GM21360 (cell line): Measurements from ENCODE around the gene NUP214.
"Not testable (repeated sequence)": the region's sequence is repeated elsewhere in the genome, so short reads cannot be mapped to it uniquely, and the experiment has no call there.

Experiments
- ATAC-seq: cut with Tn5 transposase; IDR thresholded peaks from one replicate; pipeline ENCODE4 v1.9.1; 2021; ENCODE audit warnings: mild to moderate bottlenecking, moderate library complexity; ENCODE audit not compliant: unreplicated experiment

NUP214 gene

DNA sequence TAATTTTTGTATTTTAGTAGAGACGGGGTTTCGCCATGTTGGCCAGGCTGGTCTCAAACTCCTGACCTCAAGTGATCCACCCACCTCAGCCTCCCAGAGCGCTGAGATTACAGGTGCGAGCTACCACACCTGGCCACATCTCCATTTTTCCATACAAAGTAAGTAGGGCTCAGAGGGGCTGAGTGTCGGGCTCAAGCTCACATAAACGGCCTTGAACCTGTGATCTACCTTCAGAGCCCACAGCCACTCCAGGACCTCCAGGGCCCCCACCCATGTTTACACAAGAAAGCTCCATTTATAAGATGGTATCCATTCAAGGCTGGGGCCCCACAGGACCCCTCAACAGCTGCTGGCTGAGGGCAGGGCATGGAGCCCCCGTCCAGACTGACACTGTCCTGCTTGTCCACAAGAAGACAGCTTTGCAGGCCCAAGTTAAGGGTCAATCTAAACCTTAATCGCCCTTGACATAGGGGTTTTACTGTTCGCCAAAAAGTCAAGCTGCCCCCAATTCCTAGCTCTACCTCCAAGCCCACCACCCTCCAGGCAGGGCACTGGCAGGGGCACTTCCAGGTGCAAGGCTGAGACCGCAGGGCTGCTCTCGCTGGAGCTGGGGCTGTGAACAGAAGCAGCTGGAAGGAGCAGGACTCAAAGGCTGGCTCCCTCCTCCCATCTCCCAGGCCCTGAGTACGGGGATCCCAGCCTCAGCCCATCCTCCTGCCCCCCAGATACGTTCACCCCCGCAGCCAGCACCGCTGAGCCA lies 132.1 kb downstream of the NUP214 start:
- no peak for ATAC-seq

DNA sequence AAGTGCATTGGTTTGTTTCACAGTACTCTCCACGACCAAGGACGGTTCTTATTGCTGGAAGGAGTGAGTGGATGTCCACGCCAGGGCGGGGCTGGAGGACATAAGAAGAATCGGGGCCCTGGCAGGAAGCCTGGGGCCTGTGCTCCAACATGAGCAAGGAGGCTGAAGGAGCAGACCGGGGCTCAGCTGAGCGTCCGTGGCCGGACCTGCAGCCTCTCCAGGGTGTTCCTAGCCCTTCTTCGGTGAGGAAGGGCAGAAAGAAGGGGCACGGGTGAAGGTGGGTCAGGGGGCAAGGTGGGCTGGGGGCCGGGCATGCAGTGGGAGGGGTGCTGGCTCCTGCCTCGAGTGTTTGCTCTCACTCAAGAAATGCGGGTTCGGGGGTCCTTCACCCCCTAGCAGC lies 132.8 kb downstream of the NUP214 start:
- no peak for ATAC-seq

DNA sequence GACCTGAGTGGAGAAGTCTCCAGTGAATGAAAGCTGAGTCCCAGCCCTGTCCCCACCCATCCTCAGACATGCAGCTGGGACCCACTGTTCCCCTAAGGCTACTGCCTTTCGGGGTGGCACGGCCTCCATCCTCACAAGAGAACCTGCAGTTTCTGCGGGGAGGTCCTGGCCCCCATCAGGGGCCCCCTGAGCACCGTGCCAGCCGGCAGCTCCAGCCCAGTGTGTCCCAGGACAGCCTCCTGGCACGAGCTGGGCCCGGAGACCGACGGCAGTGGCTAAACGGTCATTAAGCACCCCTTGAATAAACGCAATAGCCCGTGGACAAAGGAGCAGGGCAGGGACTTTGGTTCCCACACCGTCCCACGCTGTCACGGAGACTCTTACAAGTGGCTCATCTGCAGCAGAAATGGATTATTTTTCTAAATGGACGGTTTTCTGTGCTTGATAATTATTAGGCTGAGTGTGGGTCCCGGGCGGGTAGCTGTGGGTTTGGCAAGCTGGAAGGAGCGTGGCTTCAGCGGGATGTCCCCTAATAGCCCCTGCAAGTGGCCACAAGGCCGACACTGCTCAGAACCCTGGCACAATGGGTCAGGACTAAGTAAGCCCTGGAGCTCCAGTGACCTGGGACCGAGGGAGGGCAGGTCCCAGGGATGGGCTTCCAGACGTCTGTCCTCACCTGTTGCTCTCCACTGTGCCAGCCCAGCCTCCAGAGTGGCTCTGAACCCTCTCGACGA lies 133.5 kb downstream of the NUP214 start:
- ATAC-seq, result no peak

DNA sequence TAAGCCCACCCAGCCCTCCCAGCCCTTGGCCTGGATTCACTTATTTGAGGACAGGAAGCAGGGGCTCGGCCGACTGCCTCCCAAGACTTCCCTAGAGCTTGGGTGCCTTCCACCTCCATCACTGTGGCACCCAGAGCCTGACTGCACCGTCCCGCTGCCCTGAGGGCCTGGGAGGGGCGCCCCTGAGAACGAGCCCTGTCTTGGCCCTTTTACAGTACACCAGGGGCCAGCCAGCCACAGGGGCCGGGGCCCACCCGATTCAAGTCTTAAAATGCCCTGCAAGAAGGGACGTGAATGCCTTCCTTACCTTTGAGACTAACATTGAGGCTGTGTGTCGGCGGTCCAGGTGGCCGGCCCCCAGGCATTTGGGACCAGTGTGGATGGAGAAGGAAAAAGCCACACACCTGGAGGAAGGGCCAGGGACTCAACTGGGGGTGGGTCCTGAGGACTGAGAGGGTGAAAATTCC lies 134.1 kb downstream of the NUP214 start:
- ATAC-seq, result no peak

DNA sequence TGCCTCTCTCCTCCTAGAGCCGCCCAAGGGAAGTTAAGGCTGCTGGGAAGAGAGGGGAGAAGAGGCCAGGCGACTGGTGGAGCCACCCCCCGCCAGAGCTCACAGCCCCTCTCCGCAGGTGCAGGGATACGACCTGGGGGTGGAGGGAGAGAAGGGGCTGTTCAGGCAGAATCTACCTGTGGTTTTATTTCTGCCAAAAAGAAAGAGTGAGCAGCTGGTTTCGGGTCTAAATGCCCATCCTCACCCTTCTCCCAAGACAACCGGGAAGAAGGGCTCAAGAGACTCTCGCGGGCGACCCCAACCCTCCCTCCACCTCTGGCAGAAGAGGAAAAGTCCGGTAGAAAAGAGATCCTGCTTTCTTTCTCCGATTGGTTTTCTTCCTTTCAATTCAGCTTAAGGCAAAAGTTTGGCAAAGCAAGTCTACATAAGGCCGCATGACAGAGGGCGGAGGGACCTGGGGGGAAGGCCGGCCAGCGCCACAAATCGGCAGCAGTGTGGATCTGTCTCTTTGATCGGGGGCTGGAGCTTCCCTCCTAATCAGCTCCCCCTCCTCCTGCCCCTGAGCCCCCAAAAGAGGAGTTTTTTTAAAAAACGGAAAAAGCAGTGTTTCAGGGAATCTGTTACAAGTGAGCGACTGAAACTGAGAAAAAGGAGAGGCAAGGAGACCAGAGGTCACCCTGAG lies 134.7 kb downstream of the NUP214 start:
- ATAC-seq, result no peak

DNA sequence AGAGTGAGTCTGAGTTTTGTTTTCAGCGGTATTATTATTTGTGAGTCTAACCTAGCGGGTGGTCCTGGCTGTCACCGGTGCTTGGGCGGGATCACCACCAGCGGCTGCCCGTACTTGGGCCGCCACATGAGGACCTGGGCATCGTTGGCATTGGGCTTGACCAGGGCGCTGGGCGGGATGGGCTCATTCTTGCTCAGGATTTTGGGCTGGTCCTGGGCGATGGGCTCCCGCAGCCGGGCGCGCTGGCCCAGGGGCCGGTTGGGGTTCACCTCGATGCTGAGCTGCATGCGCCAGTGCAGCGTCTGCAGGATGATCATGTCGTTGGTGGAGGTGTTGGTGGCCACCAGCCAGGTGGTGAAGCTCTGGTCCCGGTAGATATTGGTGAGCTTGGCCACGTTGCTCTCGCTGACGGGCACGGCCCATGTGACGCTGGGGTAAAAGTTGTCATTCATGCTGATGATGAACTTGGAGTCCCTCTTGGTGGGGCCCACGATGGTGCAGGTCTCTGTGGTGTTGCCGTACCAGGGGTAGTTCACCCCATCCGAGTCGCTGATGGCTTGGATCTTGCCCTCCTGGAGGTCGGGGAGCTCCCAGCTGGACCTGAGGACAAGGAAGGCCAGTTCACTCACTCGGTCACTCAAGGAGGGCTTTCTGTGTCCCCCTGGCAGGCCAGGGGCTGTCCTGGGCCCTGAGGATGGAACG lies 135.5 kb downstream of the NUP214 start:
- ATAC-seq, result no peak

DNA sequence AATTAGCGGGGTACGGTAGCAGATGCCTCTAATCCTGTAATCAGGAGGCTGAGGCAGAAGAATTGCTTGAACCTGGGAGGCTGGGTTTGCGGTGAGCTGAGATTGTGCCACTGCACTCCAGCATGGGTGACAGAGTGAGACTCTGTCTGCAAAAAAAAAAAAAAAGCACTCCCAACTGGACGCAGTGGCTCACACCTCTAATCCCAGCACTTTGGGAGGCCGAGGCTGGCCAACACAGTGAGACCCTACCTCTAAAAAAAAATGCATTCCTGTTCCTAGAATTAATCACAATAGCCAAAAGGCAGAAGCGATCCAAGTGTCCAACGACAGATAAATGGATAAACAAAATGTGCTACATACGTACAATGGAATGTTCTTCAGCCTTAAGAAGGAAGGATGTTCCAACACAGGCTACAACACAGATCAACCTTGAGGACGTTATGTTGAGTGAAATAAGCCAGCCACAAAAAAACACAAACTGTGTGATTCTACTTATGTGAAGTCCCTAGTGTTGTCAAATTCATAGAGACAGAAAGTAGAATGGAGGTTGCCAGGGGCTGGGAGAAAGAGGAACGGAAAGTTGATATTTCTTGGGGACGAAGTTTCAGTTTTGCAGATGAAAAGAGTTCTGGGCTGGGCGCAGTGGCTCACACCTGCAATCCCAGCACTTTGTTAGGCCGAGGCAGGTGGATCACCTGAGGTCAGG lies 137.1 kb downstream of the NUP214 start:
- ATAC-seq, result no peak

DNA sequence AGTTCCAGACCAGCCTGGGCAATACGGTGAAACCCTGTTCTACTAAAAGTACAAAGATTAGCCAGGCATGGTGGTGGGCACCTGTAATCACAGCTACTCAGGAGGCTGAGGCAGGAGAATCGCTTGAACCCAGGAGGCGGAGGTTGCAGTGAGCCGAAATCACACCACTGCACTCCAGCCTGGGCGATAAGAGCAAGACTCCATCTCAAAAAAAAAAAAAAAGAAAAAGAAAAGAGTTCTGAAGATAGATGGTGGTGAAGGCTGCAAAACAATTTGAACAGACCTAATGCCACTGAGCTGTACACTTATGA lies 137.6 kb downstream of the NUP214 start:
- ATAC-seq, result not testable (repeated sequence)

DNA sequence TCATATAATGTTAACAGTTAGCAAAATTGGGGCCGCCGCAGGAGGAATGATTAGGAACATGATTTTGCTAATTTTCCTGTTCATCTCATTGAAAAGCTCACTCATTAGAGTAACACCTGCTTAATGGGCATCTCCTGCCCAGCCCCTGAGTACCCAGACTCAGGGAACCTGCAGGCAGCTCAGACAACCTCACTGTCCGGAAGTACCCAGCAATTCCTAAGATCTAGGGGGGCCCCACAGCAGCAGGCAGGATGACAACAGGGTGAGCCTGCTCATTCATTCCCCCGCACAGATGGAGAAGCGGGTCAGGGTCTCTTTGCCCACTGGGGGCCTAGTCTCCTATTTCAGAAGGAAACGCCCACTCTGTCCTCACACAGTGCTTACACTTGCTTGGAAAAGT lies 138.3 kb downstream of the NUP214 start:
- ATAC-seq, result no peak

DNA sequence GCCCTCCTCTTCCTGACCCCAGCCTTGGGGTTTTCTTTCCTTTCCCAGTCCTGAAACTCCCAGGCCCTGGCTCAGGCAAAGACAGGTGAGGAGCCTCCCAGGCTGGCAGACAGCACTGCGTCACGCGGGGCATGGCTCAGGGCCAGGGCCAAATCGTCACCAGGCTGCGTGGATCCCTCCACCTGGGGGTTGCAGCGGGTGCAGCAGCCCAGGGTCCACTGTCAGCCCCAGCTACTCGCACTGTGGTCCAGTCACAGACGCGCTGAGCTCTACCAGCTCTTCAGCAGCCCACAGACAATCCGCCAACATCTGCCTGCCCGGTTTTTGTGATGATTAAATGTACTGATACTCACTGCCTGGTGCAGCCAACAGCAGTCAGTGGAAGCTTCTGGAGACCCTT lies 138.8 kb downstream of the NUP214 start:
- no peak for ATAC-seq

DNA sequence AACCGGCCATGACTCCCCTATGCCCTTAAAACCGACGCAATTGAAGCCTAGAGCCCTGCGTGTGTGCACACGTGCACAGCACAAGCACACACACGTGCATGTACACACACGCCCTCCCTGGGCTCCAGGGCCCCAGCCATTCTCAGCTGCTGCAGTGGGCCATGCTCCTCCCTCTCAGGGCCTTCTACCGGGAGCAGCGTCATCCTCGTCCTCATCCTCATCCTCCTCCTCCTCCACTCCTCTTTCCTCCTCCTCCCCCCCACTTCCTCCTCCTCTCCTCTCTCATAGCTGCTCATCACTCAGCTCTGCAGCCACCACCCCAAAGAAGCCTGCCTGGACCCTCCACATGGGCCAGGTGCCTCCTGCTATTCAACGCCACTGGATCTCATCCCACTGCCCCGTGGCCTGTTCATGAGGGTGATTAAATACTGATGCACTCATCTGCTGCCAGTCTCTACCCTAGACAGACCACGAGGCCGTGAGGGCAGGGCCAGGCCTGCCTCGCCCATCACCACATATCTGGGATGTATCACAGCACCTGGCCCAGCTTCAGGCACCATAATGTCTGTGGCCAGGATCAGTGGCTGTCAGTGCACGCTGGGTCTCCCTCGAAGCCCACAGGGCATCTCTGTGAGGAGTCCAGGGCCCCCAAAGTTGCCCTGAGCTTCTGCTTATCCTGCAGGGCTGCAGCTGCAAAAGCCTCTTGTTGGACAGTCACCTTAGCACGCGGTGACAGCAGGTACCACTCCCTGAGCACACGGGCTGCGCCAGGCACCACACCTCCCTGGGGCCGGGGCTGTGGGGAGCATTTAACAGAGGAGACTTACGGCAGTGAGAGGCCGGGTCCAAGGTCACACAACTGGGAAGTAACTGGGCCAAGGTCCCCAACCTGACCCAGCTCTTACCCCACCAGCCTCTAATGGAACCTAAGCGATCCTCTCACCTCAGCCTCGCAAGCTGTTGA lies 141.2 kb downstream of the NUP214 start:
- ATAC-seq, result no peak

DNA sequence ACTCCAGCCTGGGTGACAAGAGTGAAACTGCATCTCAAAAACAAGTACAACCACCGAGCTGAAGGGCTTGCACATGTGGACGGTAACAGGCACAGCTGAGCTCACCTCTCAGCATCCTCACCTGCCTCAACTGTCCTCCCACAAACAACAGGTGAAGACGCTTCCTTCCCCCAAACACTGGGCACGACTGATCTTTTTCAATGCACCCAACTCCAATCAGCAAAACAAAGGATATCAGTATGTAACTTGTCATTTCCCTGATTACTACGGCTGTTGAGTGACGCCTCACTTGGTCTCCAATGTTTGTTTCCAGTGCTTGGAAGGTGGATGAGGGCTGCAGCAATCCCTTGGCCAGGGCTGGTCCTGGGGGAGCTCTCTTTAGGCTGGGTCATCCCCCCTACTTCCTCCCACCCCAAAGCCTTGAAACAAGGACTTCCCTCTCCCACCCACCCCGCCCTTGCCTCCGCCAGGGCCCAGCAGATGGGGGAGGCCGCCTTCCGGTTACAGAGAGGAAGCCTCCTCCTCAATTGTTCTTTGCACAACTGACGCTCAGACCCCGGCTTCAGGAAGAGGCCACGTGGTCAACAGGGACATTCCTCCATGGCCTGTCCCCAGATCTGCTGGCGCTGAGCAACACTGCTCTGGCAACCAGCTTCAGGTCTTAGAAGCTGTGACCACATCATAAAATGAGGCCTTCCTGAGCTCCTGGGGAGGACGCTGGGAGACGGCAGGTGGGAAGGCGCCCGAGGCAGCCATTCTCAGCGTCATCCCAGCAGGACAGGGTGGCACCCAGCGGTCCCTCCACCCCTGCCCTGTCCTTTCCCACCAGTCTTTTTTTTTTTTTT lies 145.0 kb downstream of the NUP214 start:
- no peak for ATAC-seq

DNA sequence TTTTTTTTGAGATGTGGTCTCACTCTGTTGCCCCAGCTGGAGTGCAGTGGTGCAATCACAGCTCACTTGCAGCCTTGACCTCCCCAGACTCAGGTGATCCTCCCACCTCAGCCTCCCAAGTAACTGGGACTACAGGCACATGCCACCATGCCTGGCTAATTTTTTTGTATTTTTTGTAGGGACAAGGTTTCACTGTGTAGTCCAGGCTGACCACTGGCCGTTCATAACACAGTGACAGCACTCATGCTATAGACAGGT lies 145.6 kb downstream of the NUP214 start:
- ATAC-seq, result not testable (repeated sequence)

DNA sequence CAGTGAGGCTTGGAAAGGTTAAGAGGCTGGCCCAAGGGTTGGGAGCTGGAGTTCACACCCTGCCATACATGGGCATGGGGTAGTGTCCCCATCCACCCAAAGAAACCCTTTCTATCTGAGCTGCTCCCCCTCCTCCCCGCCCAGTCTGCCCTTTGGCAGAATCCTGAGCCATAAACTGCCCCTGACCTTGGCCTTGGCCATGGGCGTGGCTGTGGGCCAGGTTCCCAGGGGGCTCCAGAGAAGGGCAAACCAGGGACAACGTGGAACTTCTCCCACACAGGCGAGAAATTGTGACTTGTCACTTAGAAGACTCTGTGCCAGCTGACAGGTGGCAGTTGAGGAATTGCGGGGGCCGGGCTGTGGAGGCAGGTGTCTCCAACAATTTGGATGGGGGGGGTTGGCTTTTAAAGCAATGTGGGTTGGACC lies 146.1 kb downstream of the NUP214 start:
- ATAC-seq, result no peak

DNA sequence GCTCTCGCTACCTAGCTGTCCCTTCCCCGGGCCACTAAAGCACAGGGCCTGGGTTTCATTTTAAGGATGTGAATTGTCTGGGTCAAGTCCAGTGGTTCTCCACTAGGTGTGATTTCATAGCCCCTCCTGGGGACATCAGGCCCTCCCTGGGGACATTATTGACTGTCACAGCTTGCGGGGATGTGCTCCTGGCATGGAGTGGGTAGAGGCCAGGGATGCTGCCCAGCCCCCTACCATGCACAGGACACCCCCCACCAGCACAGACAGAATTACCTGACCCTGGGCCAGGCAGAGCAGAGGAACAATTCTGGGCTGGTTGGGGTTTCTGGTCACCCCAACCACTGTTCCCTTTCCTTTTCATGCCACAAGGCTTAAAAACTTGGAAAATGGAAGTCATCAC lies 146.8 kb downstream of the NUP214 start:
- no peak for ATAC-seq

DNA sequence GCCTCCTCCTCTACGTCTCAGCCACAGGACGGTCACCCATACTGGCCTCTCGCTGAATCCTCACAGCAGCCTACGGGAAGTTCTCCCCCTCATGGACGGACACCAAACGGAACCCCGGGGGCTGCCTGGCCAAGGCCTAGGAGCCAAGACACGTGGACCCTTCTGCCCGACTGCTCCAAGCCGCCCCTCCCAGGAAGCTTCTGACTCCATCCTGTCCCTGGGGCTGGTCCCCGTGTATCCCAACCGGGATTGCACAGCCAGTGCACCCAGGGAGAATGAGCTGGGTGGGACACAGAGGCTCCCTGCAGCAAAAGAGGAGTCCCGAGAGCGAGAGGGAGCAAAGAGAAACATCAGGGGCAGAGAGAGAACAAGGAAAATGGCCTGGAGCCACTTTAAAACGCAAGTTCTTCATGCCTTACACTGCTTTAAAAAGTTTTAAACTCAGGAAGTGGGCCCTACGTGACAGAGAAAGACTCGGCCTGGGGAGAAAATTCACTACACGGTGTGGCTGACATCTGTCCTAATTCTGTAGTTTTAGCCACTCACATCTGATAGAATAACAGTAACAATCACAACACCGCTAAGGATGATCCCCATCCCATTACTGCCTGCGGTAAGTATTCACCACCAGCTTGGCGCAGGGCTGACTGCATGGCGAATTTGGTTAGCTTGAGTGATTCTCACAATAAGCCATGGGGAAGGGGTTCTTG lies 147.9 kb downstream of the NUP214 start:
- ATAC-seq, result no peak

DNA sequence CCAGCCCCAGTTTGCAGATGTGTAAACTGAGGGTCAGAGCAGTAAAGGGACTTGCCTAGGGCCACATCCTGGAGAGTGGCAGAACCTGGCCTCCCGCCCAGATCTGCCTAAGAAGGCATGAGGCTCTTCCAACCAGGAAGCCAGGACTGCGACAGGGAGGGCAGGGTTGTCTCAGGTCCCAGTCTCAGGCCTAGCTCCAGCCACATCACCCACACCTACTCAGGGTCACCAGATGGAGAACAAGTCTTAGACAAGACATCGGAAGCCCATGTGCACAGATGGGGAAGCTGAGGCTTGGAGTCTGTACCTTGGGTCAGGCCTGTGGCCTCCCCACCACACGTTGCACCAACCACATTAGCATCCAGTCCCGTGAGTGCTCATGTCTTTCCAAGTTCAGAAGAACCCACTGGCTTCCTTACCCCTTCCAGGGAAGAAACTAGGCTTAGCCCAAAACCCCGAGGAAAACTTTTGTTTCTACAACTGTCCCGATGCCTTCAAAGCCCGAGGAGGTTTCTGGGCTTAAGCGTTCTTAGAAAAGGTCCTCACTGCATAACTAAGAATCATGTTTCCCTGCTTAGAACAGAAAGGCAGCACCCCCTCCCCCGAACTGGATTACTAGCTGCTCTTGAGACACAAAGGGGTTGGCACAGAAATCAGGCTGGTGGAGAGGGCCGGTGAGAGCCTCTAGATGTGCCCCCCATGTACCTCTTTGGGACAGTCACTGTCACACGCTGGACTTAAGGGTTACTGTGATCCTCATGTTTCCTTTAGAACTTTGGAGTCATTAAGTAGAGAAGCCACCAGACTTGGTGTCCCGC lies 148.7 kb downstream of the NUP214 start:
- ATAC-seq, result no peak
